ENCODE data around the gene LCE7A.

DNA sequence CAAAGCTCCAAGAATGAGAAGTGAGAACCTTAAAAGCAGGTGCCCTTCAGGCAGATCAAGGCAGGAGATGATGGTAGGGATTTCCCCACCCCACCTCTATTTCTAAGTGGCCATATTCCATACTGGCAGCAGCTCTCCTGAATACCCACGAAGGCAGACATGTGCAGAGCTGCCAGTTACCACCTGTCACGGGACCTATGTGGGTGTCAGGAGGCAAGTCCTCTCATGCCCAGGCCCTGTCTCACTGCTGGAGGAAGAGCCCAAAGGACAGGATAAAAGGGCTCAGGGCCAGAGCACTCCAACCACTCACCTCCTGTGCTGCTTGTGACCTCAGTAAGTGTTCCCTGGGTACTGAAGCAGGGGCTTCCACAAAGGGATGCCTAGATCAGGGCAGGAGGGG lies 48.7 kb upstream of the LCE7A start:
- TF ChIP-seq, protein P1, sequence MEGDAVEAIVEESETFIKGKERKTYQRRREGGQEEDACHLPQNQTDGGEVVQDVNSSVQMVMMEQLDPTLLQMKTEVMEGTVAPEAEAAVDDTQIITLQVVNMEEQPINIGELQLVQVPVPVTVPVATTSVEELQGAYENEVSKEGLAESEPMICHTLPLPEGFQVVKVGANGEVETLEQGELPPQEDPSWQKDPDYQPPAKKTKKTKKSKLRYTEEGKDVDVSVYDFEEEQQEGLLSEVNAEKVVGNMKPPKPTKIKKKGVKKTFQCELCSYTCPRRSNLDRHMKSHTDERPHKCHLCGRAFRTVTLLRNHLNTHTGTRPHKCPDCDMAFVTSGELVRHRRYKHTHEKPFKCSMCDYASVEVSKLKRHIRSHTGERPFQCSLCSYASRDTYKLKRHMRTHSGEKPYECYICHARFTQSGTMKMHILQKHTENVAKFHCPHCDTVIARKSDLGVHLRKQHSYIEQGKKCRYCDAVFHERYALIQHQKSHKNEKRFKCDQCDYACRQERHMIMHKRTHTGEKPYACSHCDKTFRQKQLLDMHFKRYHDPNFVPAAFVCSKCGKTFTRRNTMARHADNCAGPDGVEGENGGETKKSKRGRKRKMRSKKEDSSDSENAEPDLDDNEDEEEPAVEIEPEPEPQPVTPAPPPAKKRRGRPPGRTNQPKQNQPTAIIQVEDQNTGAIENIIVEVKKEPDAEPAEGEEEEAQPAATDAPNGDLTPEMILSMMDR (IDR thresholded peaks at IDR 0.05), result no peak
- TF ChIP-seq POLR2AphosphoS5 (IDR thresholded peaks at IDR 0.05), result no peak

Measured in breast epithelium (tissue), 3 donors.